Ishikawa (cell line): ENCODE results near the gene SLC41A3.

Experiments
- CEBPB ChIP-seq: IDR thresholded peaks from 2 replicates; pipeline ENCODE4 v1.6.1; 2012
- CREB1 ChIP-seq: IDR thresholded peaks from 2 replicates; pipeline ENCODE4 v1.6.1; 2012; ENCODE audit warnings: low read depth
- EGR1 ChIP-seq: IDR thresholded peaks from 2 replicates; pipeline ENCODE4 v1.6.1; 2012
- EP300 ChIP-seq: IDR thresholded peaks from 2 replicates; pipeline ENCODE4 v1.6.1; 2012; ENCODE audit warnings: borderline replicate concordance
- FOXM1 ChIP-seq: IDR thresholded peaks from 2 replicates; pipeline ENCODE4 v1.6.1; 2012; ENCODE audit warnings: low read depth, borderline replicate concordance
- NFIC ChIP-seq: IDR thresholded peaks from 2 replicates; pipeline ENCODE4 v1.6.1; 2012
- RAD21 ChIP-seq: IDR thresholded peaks from 2 replicates; pipeline ENCODE4 v1.6.1; 2012; ENCODE audit warnings: low read depth
- TAF1 ChIP-seq: IDR thresholded peaks from 2 replicates; pipeline ENCODE4 v1.6.1; 2012; ENCODE audit warnings: low read depth, mild to moderate bottlenecking
- TCF12 ChIP-seq: IDR thresholded peaks from 2 replicates; pipeline ENCODE4 v1.6.1; 2012; ENCODE audit warnings: low read depth
- TEAD4 ChIP-seq: IDR thresholded peaks from 2 replicates; pipeline ENCODE4 v1.6.1; 2012
- YY1 ChIP-seq: IDR thresholded peaks from 2 replicates; pipeline ENCODE4 v1.6.1; 2012; ENCODE audit warnings: low read depth
- ZBTB7A ChIP-seq: IDR thresholded peaks from 2 replicates; pipeline ENCODE4 v1.6.1; 2012; ENCODE audit warnings: low read depth
- TF ChIP-seq, protein P1 (sequence below): IDR thresholded peaks from 2 replicates; pipeline ENCODE4 v1.6.1; 2012
- TF ChIP-seq, protein P2 (sequence below): IDR thresholded peaks from 2 replicates; pipeline ENCODE4 v1.6.1; 2012
- TF ChIP-seq, protein P3 (sequence below): IDR thresholded peaks from 2 replicates; pipeline ENCODE4 v1.6.1; 2012; ENCODE audit warnings: low read depth, mild to moderate bottlenecking

SLC41A3 gene

DNA sequence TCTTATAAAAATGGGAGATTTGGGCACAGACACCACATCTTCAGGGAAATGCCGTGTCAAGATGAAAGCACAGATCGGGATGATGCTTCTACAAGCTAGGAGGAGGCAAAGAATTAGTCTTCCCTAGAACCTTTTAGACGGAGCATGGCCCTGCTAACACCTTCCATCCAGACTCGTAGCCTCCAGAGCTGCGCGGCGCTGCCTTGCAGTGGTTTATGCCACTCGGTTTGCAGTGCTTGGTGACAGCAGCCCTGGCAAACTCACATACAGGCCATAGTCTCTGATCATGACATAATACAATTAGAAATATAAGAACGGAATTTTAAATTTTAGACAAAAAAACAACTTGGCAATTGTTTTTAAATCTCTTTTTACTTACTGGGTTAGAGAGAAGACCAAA is 37.1 kb upstream of the SLC41A3 start:
- TF ChIP-seq, protein P1, sequence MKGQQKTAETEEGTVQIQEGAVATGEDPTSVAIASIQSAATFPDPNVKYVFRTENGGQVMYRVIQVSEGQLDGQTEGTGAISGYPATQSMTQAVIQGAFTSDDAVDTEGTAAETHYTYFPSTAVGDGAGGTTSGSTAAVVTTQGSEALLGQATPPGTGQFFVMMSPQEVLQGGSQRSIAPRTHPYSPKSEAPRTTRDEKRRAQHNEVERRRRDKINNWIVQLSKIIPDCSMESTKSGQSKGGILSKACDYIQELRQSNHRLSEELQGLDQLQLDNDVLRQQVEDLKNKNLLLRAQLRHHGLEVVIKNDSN, result no peak
- TF ChIP-seq TCF12 (no peak), FOXM1 (no peak), EP300 (no peak), EGR1 (no peak), RAD21 (no peak), NFIC (no peak), CREB1 (no peak), CEBPB (no peak), ZBTB7A (no peak), TEAD4 (no peak), YY1 (no peak)
- TF ChIP-seq, protein P2, sequence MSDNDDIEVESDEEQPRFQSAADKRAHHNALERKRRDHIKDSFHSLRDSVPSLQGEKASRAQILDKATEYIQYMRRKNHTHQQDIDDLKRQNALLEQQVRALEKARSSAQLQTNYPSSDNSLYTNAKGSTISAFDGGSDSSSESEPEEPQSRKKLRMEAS, result no peak
- TF ChIP-seq, protein P3, sequence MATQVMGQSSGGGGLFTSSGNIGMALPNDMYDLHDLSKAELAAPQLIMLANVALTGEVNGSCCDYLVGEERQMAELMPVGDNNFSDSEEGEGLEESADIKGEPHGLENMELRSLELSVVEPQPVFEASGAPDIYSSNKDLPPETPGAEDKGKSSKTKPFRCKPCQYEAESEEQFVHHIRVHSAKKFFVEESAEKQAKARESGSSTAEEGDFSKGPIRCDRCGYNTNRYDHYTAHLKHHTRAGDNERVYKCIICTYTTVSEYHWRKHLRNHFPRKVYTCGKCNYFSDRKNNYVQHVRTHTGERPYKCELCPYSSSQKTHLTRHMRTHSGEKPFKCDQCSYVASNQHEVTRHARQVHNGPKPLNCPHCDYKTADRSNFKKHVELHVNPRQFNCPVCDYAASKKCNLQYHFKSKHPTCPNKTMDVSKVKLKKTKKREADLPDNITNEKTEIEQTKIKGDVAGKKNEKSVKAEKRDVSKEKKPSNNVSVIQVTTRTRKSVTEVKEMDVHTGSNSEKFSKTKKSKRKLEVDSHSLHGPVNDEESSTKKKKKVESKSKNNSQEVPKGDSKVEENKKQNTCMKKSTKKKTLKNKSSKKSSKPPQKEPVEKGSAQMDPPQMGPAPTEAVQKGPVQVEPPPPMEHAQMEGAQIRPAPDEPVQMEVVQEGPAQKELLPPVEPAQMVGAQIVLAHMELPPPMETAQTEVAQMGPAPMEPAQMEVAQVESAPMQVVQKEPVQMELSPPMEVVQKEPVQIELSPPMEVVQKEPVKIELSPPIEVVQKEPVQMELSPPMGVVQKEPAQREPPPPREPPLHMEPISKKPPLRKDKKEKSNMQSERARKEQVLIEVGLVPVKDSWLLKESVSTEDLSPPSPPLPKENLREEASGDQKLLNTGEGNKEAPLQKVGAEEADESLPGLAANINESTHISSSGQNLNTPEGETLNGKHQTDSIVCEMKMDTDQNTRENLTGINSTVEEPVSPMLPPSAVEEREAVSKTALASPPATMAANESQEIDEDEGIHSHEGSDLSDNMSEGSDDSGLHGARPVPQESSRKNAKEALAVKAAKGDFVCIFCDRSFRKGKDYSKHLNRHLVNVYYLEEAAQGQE, result no peak

DNA sequence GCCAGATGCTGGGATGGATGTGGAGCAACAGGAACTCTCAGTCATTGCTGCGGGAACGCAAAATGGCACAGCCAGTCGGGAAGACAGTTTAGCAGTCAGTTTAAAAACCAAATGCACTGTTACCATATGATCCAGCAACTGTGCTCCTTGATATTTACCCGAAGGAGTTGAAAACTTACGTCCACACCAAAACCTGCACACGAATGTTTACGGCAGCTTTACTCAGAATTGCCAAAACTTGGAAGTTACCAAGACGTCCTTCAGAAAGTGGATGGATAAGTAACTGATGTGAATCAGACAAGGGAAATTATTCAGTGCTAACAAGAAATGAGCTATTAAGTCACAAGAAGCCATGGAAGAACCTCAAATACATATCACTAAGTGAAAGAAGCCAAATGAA is 36.1 kb upstream of the SLC41A3 start:
- TF ChIP-seq RAD21, result no peak
- TF ChIP-seq YY1, result no peak
- no peak for TF ChIP-seq TAF1
- TF ChIP-seq, protein P1, result no peak
- no peak for TF ChIP-seq ZBTB7A
- no peak for TF ChIP-seq CEBPB
- TF ChIP-seq EP300, result no peak
- no peak for TF ChIP-seq FOXM1
- no peak for TF ChIP-seq EGR1
- TF ChIP-seq, protein P3, result no peak
- TF ChIP-seq NFIC, result no peak

DNA sequence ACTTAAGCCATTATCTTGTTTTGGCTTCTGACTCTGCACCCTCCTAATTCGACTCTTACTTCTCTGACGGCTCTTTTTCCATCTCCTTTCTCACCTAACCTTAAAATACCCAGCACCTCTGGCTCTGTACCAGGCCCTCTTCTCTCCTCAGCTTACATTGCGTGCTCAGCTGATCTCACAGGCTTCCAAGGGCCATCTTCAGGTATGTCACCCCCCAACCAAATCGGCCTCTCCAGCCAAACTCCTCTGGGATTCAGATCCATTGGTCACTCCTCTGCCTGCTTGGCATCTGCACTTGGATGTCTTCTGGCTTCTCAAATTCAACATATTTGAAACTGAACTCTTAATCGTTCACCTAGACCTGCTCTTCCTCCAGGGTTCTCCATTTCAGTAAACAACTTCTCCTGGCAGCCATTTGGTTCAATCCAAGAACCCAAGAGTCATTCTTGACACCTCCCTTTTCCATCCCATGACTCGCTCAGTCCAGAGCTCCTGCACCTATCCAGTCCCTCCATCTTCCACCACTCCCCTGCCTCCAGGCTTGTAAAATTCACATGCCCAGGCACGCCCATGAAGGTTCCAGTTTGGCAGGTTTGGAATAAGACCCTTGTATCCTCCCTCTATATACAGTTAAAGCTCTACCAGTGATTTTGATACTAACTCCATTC is 35.2 kb upstream of the SLC41A3 start:
- TF ChIP-seq CEBPB, result no peak
- TF ChIP-seq RAD21, result no peak
- TF ChIP-seq, protein P1, result no peak
- no peak for TF ChIP-seq YY1
- no peak for TF ChIP-seq EP300
- TF ChIP-seq EGR1, result no peak
- no peak for TF ChIP-seq TCF12
- no peak for TF ChIP-seq TAF1
- TF ChIP-seq NFIC, result no peak

DNA sequence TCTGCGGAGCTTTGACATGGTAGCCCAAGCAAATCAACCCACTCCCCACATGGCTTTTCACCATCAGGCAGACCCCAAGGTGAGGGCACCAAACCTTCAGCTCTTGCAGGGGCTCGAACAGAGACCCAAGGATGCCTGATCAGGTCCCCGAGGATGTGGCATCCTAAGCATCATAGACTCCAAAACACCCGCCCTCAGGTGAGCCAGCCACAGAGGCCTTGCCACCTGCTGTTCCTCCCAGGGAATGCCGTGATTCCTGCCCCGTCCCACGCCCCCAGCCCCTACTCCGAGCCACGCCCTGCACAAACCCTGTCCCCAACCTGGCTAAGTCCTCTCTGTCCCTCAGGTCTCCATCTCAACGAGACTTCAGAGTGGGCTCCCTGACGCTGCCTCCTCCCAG is 34.7 kb upstream of the SLC41A3 start:
- TF ChIP-seq, protein P3, result no peak
- TF ChIP-seq TEAD4 (no peak), EGR1 (no peak), RAD21 (no peak), EP300 (no peak), TCF12 (no peak), CREB1 (no peak), FOXM1 (no peak), CEBPB (no peak), NFIC (no peak), ZBTB7A (no peak), TAF1 (no peak)
- TF ChIP-seq, protein P2, result no peak
